AG08396 (cell line): Measurements from ENCODE around the gene THSD4.
A peak's percentile ranks its signal among the peaks of the same experiment; 100 is the strongest.
"Not testable (repeated sequence)": the region's sequence is repeated elsewhere in the genome, so short reads cannot be mapped to it uniquely, and the experiment has no call there.

Source experiments
- DNase-seq: peaks from one replicate; pipeline ENCODE4 v3.0.0; 2012; ENCODE audit warnings: low spot score, mixed read lengths

Gene THSD4

GRCh38 chr15:71189718-71190117 lies 74.4 kb downstream of the THSD4 start:
- no peak for DNase-seq

- no peak for DNase-seq
These were observed 76.0 kb downstream of the THSD4 start for GRCh38 chr15:71191296-71191695.

GRCh38 chr15:71192816-71193215 lies 77.5 kb downstream of the THSD4 start:
- DNase-seq: no peak

GRCh38 chr15:71194286-71194685 lies 79.0 kb downstream of the THSD4 start:
- DNase-seq: no peak

GRCh38 chr15:71195242-71195641 lies 80.0 kb downstream of the THSD4 start:
- DNase-seq: no peak

- DNase-seq: no peak
These were observed 82.3 kb downstream of the THSD4 start for GRCh38 chr15:71197620-71198019.

GRCh38 chr15:71198846-71199245 lies 83.6 kb downstream of the THSD4 start:
- no peak for DNase-seq

- peak; percentile 29 for DNase-seq
These were observed 84.4 kb downstream of the THSD4 start for GRCh38 chr15:71199384-71200351.

GRCh38 chr15:71201477-71201876 lies 86.2 kb downstream of the THSD4 start:
- DNase-seq: no peak

- DNase-seq: no peak
These were observed 87.4 kb downstream of the THSD4 start for GRCh38 chr15:71202712-71203111.

- peak; percentile 45 for DNase-seq
These were observed 88.6 kb downstream of the THSD4 start for GRCh38 chr15:71203586-71204474.

GRCh38 chr15:71207141-71207540 lies 91.9 kb downstream of the THSD4 start:
- no peak for DNase-seq

- DNase-seq: no peak
These were observed 96.9 kb downstream of the THSD4 start for GRCh38 chr15:71212146-71212545.

- DNase-seq: not testable (repeated sequence)
These were observed 98.7 kb downstream of the THSD4 start for GRCh38 chr15:71213943-71214342.

- DNase-seq: no peak
These were observed 100.0 kb downstream of the THSD4 start for GRCh38 chr15:71215126-71215894.

- DNase-seq: peak; percentile 38
These were observed 103.1 kb downstream of the THSD4 start for GRCh38 chr15:71218272-71218805.

- no peak for DNase-seq
These were observed 103.8 kb downstream of the THSD4 start for GRCh38 chr15:71219101-71219500.

- peak; percentile 83 for DNase-seq
These were observed 104.4 kb downstream of the THSD4 start for GRCh38 chr15:71219645-71220044.

GRCh38 chr15:71220828-71221227 lies 105.6 kb downstream of the THSD4 start:
- no peak for DNase-seq

GRCh38 chr15:71221417-71221816 lies 106.1 kb downstream of the THSD4 start:
- no peak for DNase-seq

GRCh38 chr15:71223516-71223915 lies 108.2 kb downstream of the THSD4 start:
- no peak for DNase-seq

GRCh38 chr15:71224024-71224423 lies 108.8 kb downstream of the THSD4 start:
- no peak for DNase-seq
